ENCODE results near the gene TMEM141.
"Not testable (repeated sequence)": the region's sequence is repeated elsewhere in the genome, so short reads cannot be mapped to it uniquely, and the experiment has no call there.

TMEM141 gene

GRCh38 chr9:136829981-136830885 is 39.1 kb downstream of the TMEM141 start:
- no peak for FAIRE-seq
- DNase-seq (ENCODE audit: insufficient read length, low spot score): no peak

- DNase-seq (ENCODE audit: insufficient read length, low spot score) (no peak), FAIRE-seq (no peak)
These were observed 40.0 kb downstream of the TMEM141 start for GRCh38 chr9:136831002-136831719.

- DNase-seq (ENCODE audit: insufficient read length, low spot score) (no peak), FAIRE-seq (no peak)
These were observed 40.6 kb downstream of the TMEM141 start for GRCh38 chr9:136831720-136832104.

GRCh38 chr9:136832581-136832980 is 41.4 kb downstream of the TMEM141 start:
- FAIRE-seq: no peak
- no peak for DNase-seq (ENCODE audit: insufficient read length, low spot score)

GRCh38 chr9:136833381-136834048 is 42.4 kb downstream of the TMEM141 start:
- not testable (repeated sequence) for FAIRE-seq

GRCh38 chr9:136835162-136835931 is 44.2 kb downstream of the TMEM141 start:
- no peak for DNase-seq (ENCODE audit: insufficient read length, low spot score)
- FAIRE-seq: no peak

More at GRCh38 chr9:136833381-136834048, 42.4 kb downstream of the TMEM141 start:
- DNase-seq (ENCODE audit: insufficient read length, low spot score): not testable (repeated sequence)

- DNase-seq (ENCODE audit: insufficient read length, low spot score): no peak
- FAIRE-seq: no peak
These were observed 45.1 kb downstream of the TMEM141 start for GRCh38 chr9:136835932-136836904.

GRCh38 chr9:136837146-136837855 is 46.2 kb downstream of the TMEM141 start:
- no peak for FAIRE-seq
- no peak for DNase-seq (ENCODE audit: insufficient read length, low spot score)

- DNase-seq (ENCODE audit: insufficient read length, low spot score); FAIRE-seq: not testable (repeated sequence)
These were observed 46.7 kb downstream of the TMEM141 start for GRCh38 chr9:136837856-136838277.

- DNase-seq (ENCODE audit: insufficient read length, low spot score) (no peak), FAIRE-seq (no peak)
These were observed 47.4 kb downstream of the TMEM141 start for GRCh38 chr9:136838314-136839228.

GRCh38 chr9:136839229-136840139 is 48.3 kb downstream of the TMEM141 start:
- FAIRE-seq (no peak), DNase-seq (ENCODE audit: insufficient read length, low spot score) (no peak)

- DNase-seq (ENCODE audit: insufficient read length, low spot score) (no peak), FAIRE-seq (no peak)
These were observed 49.2 kb downstream of the TMEM141 start for GRCh38 chr9:136840140-136840876.

GRCh38 chr9:136840877-136841645 is 49.9 kb downstream of the TMEM141 start:
- FAIRE-seq (no peak), DNase-seq (ENCODE audit: insufficient read length, low spot score) (no peak)

- DNase-seq (ENCODE audit: insufficient read length, low spot score); FAIRE-seq: not testable (repeated sequence)
These were observed 50.7 kb downstream of the TMEM141 start for GRCh38 chr9:136841646-136842379.

Measured in GM19239 (cell line).